ENCODE results near the gene GHRL.

Gene GHRL

GRCh38 chr3:10238345-10239183 lies 54.2 kb downstream of the GHRL start:
- DNase-seq, result no peak

Measured in T1000 (cell line).